A673 (cell line): ENCODE measurements around the gene MYCN. TPM values are rescaled to one million over a fixed set of nuclear protein-coding genes. Genes with fewer than 3 reads are reported as not detected.

Experiments
- BruUV-seq: library from RNA; stranded (reverse); fragments of 400-500 nt; replicated peaks from 2 replicates; lab custom pipeline; 2021; lab: Mats Ljungman, UMichigan
- CTCF ChIA-PET: fragments of 300-600 bp; sonication (Branson Sonifier 250); formaldehyde crosslinking; loops from one replicate; lab custom pipeline; 2022; ENCODE audit warnings: antibody characterized with exemption; lab: Charles Lee
- POLR2A ChIA-PET: fragments of 300-600 bp; sonication (Branson Sonifier 250); formaldehyde crosslinking; loops from one replicate; lab custom pipeline; 2022; ENCODE audit warnings: antibody characterized with exemption; ENCODE audit not compliant: low non-redundant PET; lab: Charles Lee
- DNase-seq: peaks from one replicate; pipeline ENCODE4 v3.0.0-alpha.2; 2015; ENCODE audit warnings: low spot score
- H3K27ac ChIP-seq: fragments of 200-600 bp; sonication (generic); 2 replicates; pipeline ENCODE4 v1.5.1; 2016; ENCODE audit warnings: mixed run types, low read depth, mild to moderate bottlenecking, mixed read lengths, antibody characterized with exemption, low read length; ENCODE audit not compliant: poor library complexity, severe bottlenecking
- H3K27me3 ChIP-seq: fragments of 200-600 bp; sonication (generic); replicated peaks from 2 replicates; pipeline ENCODE4 v1.6.1; 2017; ENCODE audit warnings: mixed run types, low read depth, mild to moderate bottlenecking, mixed read lengths, antibody characterized with exemption, low read length; ENCODE audit not compliant: insufficient read depth, poor library complexity
- H3K36me3 ChIP-seq: fragments of 200-600 bp; sonication (generic); 2 replicates; pipeline ENCODE4 v1.6.1; 2016; ENCODE audit warnings: mixed run types, mild to moderate bottlenecking, mixed read lengths, antibody characterized with exemption, low read length; ENCODE audit not compliant: insufficient read depth, poor library complexity, severe bottlenecking
- H3K4me1 ChIP-seq: fragments of 200-600 bp; sonication (generic); 2 replicates; pipeline ENCODE4 v1.6.1; 2017; ENCODE audit warnings: mixed run types, mild to moderate bottlenecking, mixed read lengths, antibody characterized with exemption, low read length; ENCODE audit not compliant: insufficient read depth, poor library complexity, severe bottlenecking
- H3K4me3 ChIP-seq: fragments of 200-600 bp; sonication (generic); 2 replicates; pipeline ENCODE4 v1.5.1; 2016; ENCODE audit warnings: low read depth, mixed run types, mild to moderate bottlenecking, mixed read lengths, low read length; ENCODE audit not compliant: poor library complexity, severe bottlenecking
- H3K9me3 ChIP-seq: fragments of 200-600 bp; sonication (generic); 2 replicates; pipeline ENCODE4 v1.6.1; 2016; ENCODE audit warnings: mixed run types, low read depth, mild to moderate bottlenecking, mixed read lengths, antibody characterized with exemption, low read length; ENCODE audit not compliant: poor library complexity, severe bottlenecking
- CTCF ChIP-seq: fragments of 300-800, 200-600 bp; sonication (generic); conservative IDR thresholded peaks from 2 replicates; pipeline ENCODE4 v1.5.1; 2017; ENCODE audit warnings: low read depth, mild to moderate bottlenecking, antibody characterized with exemption, low read length, moderate library complexity, mixed read lengths
- EZH2 ChIP-seq: fragments of 200-600 bp; sonication (generic); IDR thresholded peaks from 2 replicates; pipeline ENCODE4 v1.6.1; 2017; ENCODE audit warnings: borderline replicate concordance, low read depth, mild to moderate bottlenecking, mixed read lengths, antibody characterized with exemption, low read length; ENCODE audit not compliant: poor library complexity, severe bottlenecking
- intact Hi-C: fragments of 100-400 bp; cut with micrococcal nuclease; formaldehyde crosslinking; loops from one replicate; pipeline ENCODE4 v1.10.0; 2022; ENCODE audit not compliant: unreplicated experiment
- total RNA-seq: library from RNA; stranded (reverse); gene quantifications from 2 replicates; pipeline ENCODE4 v1.2.3, GENCODE V29; 2021

Gene MYCN
- total RNA-seq, 1 experiment from 2014 or later: 2.8 TPM

- TF ChIP-seq EZH2 (no peak), CTCF (no peak)
- ChIA-PET POLR2A (no interaction called here), CTCF (interaction anchor here (0.5 kb wide), 1 partner anchor 85 kb away, joined by 3 read pairs; no protein-coding TSS in a partner anchor)
- no peaks in the 10 kb centered on the region for H3K36me3 ChIP-seq
- H3K27ac ChIP-seq: no peak overlapping the region
- no peak overlapping the region for H3K4me3 ChIP-seq
- BruUV-seq: no TSS peak
- intact Hi-C loops: no loop called here
- no peaks in the 10 kb centered on the region for H3K27me3 ChIP-seq
- H3K9me3 ChIP-seq: no peaks in the 10 kb centered on the region
- DNase-seq: no peak
- peaks cover 20% of the 10 kb centered on the region for H3K4me1 ChIP-seq
Observed at GRCh38 chr2:15984368-15985255, 44.3 kb downstream of the MYCN start.

DNA sequence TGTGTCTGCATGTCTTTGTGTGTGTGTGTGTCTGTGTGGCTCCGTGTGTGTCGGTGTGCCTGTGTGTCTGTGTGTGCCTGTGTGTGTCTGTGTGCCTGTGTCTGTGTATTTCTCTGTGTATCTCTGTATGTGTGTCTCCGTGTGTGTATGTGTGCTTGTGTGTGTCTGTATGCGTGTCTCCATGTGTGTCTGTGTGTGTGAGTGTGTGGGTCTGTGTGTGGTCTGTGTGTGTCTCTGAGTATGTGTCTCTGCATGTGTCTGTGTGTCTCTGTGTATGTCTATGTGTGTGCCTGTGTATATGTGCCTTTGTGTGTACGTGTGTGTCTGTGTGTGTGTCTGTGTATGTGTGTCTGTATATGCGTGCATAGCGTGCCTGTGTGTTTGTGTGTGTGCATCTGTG lies 45.2 kb downstream of the MYCN start:
- DNase-seq: no peak
- Histone ChIP-seq H3K9me3 (no peaks in the 10 kb centered on the region), H3K27me3 (no peaks in the 10 kb centered on the region), H3K27ac (no peak overlapping the region), H3K36me3 (no peaks in the 10 kb centered on the region), H3K4me3 (no peak overlapping the region), H3K4me1 (peaks cover 20% of the 10 kb centered on the region)
- intact Hi-C loops: no loop called here
- no TSS peak for BruUV-seq
- ChIA-PET POLR2A (no interaction called here), CTCF (no interaction called here)
- no peak for TF ChIP-seq CTCF
- no peak for TF ChIP-seq EZH2

DNA sequence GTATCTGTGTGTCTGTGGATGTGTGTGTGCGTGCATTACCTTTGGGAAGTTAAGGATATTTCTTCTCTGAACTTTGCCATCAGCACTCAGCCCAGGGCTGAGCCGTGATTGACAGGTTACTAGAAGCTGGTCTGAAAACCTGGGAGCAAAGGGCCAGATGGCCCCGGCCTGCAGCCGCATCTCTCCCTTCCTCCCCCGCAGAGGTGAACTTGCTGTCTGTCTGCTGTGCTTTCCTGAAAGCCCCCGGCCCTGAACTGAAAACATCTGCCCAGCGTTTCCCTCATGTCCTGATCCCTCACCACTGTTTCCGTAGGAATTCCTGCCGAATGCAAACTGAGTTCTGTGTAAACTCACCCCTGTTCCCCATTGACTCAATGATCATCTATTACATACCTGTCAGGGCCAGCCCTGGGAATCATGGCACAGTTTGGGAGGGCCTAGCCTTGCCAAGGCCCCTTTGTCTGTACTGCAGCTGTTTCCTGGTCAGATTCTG lies 45.8 kb downstream of the MYCN start:
- CTCF ChIA-PET: no interaction called here
- H3K36me3 ChIP-seq: no peaks in the 10 kb centered on the region

More for the DNA sequence above, 45.8 kb downstream of the MYCN start:
- TF ChIP-seq EZH2: no peak
- intact Hi-C loops: no loop called here
- no peaks in the 10 kb centered on the region for H3K27me3 ChIP-seq
- H3K4me3 ChIP-seq: no peak overlapping the region
- BruUV-seq: no TSS peak
- H3K4me1 ChIP-seq: peaks cover 20% of the 10 kb centered on the region
- H3K27ac ChIP-seq: no peak overlapping the region
- no peaks in the 10 kb centered on the region for H3K9me3 ChIP-seq
- DNase-seq: no peak
- POLR2A ChIA-PET: no interaction called here
